ENCODE data around the gene MEMO1.
"Not testable (repeated sequence)": the region's sequence is repeated elsewhere in the genome, so short reads cannot be mapped to it uniquely, and the experiment has no call there.

The MEMO1 gene

DNA sequence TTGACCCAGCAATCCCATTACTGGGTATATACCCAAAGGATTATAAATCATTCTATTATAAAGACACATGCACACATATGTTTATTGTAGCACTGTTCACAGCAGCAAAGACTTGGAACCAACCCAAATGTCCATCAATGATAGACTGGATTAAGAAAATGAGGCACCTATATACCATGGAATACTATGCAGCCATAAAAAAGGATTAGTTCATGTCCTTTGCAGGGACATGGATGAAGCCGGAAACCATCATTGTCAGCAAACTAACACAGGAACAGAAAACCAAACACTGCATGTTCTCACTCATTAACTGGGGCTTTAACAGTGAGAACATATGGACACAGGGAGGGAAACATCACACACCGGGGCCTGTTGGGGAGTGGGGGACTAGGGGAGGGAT lies 110.7 kb downstream of the MEMO1 start:
- not testable (repeated sequence) for DNase-seq

DNA sequence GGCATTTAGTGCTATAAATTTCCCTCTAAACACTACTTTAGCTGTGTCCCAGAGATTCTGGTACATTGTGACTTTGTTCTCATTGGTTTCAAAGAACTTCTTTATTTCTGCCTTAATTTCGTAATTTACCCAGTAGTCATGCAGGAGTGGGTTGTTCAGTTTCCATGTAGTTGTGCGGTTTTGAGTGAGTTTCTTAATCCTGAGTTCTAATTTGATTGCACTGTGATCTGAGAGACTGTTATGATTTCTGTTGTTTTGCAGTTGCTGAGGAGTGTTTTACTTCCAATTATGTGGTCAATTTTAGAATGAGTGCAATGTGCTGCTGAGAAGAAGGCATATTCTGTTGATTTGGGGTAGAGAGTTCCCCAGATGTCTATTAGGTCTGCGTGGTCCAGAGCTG lies 112.5 kb downstream of the MEMO1 start:
- DNase-seq = not testable (repeated sequence)

DNA sequence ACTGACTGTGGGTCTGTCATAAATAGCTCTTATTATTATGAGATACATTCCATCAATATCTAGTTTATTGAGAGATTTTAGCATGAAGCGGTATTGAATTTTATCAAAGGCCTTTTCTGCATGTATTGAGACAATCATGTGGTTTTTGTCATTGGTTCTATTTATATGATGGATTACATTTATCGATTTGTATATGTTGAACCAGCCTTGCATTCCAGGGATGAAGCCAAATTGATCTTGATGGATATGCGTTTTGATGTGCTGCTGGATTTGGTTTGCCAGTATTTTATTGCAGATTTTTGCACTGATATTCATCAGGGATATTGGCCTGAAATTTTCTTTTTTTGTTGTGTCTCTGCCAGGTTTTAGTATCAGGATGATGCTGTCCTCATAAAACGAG lies 113.5 kb downstream of the MEMO1 start:
- not testable (repeated sequence) for DNase-seq

DNA sequence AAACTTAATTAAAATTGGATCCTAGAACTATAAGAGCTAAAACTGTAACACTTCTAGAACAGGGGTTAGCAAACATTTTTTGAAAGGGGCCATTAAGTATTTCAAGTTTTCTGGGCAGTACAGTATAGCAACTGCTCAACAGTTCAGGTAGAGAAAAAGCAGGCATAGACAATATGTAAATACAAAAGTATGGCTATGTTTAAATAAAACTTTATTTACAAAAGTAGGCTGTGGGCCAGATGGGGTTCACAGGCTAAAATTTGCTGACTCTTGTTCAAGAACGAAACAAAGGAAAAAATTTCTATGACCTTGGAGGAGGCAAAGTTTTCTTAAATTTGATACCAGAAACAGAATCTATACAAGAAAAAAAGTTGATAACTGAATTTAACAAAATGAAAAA lies 114.5 kb downstream of the MEMO1 start:
- no peak for DNase-seq

DNA sequence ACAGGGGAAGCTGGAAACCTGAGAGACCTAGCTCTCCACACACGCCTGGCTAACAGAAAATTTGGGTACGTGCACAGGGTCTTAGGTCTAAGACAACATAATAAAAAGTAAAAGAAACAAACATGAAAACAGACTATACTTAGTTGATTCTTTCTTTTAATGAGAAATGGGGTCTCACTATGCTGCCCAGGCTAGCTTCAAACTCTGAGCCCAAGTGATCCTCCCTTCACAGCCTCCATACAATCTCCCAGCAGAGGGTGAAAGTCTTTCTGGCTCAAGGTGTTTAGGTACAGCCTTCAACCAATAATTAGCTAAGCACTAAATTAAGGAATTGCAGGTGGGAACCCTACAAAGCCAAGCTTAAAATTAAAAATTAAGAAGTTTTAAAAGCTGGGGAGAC lies 116.2 kb downstream of the MEMO1 start:
- no peak for DNase-seq

DNA sequence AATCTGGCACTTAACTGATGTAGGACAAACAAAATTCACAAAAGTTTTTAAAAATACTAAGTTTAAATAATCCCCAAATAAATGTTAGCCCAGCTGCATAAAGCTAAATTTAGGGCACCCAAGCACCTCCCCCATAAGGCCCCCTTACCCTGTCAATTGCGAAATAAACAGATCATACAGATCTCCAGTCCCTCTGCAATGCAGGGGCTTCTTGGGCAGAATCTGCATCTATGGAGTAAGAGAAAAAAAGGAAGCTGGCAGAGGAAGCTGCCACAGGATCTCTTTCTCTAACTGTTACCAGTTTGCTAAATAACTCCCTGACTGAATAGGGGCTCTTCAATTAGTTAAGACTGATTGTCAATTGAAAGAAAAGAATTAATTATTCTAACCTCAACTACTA lies 117.7 kb downstream of the MEMO1 start:
- DNase-seq = no peak

DNA sequence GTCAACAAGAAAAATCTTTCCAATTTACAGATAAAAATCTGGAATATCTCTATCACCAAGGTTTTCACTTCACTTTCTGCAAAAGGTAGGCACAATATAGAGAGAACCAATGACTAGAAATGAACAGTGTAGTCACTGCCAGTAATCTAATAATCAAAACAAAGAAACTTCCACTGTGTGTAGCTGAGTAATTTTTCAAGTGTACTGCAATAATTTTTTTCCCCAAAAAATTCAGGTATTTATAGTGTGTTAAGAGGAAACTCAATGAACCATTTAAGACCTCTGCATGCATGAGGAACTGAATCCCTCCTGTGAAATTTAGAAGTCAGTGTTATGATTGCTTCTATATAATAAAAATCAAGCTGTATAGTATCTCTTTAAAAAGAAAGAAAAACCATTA lies 121.8 kb downstream of the MEMO1 start:
- no peak for DNase-seq

DNA sequence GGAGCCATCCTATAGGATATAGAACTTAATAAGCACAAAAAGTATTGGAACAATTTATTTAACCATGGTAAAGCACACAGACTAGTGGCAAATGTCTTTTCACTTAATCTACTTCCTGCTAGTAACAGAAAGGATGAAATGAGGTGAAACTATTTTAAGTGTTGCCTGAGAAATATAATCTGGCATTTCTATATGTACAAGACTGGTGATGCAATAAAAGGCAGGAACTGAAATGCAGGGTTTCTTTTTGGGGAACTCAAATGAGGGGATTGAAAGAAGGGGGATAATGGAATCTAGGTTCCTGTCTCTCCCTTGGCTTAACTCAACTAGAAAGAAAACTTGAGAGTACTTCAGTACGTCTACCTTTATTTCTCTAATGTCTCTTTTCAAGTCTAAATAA lies 122.3 kb downstream of the MEMO1 start:
- DNase-seq = no peak

DNA sequence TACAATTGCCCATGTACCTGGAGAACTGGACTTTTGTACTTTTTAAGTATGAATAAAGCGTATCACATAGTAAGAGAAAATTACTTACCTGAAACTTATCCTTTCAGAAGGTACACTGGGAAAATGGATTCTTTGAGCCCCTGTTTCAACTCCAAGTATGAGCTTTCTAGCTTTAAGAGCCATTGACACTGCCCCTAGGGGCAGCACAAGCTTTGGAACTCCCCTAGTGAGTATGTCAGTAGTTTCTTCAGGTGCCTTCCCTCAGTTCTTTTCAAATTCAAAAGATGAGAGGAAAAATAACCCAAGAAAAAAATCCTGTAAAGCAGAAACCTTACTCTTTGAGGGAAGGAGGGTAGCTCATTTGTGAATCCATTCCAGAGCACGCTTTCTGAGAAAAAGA lies 124.1 kb downstream of the MEMO1 start:
- DNase-seq = no peak

DNA sequence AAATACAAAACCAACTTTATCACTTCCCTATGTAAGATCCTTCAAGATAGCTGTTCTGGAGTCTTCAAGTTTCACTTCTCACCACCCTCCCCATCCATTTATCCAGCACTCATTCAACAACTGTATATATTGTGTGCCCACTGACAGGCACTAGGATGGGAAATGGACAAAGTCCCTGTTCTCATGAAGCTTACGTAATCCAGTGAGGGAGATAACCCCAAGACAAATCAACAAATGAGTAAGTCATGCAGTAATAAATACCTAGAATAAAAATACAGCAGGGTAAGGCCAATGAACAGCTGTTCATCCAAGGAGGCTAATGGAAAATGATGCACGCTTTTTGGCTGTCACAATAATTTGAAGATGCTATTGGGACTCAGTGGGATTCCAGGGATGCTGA lies 133.8 kb downstream of the MEMO1 start:
- DNase-seq = no peak

DNA sequence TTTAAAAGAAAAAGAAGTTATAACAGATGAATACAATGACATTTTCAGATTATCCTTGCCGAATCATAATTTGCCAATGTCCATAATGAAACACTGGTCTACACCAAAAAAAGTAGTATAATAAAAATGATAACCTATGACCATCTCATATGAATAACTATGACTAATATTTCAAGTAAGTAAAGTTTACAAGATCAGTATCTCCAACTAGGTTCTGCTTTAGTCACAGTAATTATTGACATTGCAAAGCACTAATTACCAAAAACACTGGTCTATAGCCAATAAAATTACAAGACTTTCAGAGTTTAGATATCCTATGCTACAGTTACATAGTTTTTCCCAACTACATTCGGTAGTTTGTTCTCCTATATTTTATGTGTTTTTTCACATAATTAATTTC lies 136.7 kb downstream of the MEMO1 start:
- no peak for DNase-seq

DNA sequence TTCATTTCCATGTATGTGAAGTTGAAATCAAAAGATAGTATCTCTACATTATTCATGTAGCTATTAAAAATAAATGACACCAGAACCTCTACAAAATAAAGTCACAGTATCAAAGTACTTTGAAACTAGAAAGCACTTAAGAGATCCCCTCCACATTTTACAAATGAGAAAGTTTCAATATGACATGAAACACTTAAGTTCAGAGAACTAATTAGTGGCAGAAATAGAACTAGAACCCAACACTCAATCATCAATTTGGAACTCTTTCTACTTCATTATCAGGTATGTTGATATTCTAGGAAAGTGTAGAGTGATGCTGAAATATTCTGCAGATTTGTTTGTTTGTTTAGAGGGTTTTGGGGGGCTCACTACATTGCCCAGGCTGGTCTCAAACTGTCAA lies 145.6 kb downstream of the MEMO1 start:
- no peak for DNase-seq

DNA sequence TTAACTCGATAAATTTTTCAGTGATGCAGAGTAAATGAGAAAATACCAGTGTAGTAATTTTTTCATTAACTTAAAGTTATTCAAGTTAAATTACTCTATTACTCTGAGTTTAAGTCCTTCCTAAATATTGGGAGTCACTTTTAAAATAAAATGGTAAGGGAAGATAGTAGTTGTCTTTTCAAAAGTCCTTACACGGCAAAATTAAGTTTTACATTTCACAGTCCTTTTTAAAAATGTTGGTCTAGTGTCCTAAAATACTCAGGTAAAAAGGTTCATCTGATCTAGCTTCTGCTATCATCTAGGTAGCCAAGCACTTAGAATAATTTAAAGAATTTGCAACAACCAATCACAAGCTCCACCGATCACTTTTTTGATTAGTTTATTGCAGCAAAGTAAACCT lies 146.9 kb downstream of the MEMO1 start:
- DNase-seq = no peak

DNA sequence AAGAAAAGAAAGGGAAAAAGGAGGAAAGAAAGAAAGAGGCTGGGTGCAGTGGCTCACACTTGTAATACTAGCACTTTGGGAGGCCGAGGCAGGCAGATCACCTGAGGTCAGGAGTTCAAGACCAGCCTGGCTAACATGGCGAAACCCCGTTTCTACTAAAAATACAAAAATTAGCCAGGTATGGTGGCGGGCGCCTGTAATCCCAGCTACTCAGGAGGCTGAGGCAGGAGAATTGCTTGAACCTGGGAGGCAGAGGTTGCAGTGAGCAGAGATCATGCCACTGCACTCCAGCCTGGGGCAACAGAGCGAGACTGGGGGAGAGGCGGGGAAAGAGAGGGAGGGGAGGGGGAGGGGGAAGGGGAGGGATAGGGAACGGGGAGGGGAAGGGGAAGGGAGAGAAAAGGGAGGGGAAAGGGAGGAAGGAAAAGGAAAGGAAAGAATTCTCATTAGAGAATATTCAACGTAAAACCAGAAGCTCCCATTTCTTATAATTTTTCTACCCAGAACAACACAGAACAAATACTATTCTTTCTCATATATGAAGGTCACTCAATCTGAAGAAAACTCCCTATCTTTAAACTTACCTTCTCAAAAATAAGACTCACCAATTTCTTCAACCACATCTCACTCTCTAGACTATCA lies 147.7 kb downstream of the MEMO1 start:
- DNase-seq = not testable (repeated sequence)

DNA sequence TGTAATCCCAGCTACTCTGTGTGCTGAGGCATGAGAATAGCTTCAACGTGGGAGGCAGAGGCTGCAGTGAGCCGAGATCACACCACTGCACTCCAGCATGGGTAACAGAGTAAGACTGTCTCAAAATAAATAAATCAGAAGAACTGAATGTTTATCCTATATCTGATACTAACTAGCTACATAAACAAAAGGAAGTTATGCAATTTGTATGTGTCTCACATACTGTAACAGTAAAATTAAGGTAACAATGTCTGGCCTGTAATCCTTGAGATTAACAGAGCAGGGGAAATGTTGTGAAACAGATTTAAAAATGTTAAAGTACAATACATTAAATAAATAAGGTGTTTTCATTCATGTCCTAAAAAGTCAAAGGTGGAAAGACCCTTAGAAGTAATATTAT lies 150.8 kb downstream of the MEMO1 start:
- no peak for DNase-seq

DNA sequence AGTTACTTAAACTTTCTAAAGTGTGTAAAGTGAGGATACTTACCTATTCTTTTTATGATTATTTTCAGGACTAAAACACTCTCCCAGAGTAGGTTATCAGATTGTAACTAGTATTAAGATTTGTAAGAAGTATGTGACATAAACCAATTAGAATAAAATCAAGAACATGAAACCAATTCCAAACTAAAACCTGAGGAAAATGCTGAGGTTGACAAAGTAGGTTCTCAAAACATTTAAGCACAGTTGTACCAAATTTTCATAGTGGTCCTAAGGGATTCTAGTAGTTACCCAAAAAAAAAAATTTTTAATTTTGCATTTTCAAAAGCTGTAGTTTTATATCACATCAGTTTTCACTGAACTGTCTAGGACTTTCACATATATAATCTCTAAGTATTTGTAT lies 157.3 kb downstream of the MEMO1 start:
- DNase-seq = no peak

DNA sequence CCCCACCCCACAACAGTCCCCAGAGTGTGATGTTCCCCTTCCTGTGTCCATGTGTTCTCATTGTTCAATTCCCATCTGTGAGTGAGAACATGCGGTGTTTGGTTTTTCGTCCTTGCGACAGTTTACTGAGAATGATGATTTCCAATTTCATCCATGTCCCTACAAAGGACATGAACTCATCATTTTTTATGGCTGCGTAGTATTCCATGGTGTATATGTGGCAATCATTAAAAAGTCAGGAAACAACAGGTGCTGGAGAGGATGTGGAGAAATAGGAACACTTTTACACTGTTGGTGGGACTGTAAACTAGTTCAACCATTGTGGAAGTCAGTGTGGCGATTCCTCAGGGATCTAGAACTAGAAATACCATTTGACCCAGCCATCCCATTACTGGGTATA lies 168.7 kb downstream of the MEMO1 start:
- not testable (repeated sequence) for DNase-seq

DNA sequence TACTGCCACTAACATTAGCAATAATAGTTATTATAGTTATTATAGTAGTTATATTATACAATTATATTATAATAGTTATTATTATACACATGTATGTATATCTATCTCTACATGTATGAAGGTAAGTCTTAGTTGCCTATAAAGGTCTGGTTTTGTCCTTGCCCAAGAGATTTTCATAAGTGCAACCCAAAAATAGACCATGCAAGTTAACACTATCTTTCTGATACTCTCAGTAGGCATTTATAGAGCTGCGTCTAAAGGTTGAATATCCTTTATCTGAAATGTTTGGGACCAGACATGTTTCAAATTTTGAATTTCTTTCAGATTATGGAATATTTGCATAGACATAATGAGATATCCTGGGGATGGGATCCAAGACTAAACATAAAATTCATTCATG lies 175.4 kb downstream of the MEMO1 start:
- no peak for DNase-seq

DNA sequence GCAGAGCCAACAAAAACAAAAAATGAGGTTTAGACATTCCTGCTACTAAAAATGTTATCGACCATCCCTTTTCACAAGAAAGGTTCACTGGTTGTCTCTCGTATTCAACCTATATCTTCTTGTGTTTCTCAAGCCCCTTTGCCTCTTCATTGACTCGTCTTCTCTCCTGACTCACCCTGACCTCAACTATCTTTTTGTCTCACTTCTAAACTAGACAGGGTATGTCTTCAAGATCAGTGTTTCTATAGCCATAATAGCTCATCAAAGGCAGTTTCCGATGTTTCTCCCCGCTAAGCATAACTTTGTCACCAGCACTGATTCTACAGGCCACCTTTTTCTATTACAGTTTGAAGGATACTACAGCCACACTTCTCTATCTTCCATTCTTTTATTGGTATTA lies 178.4 kb downstream of the MEMO1 start:
- no peak for DNase-seq

DNA sequence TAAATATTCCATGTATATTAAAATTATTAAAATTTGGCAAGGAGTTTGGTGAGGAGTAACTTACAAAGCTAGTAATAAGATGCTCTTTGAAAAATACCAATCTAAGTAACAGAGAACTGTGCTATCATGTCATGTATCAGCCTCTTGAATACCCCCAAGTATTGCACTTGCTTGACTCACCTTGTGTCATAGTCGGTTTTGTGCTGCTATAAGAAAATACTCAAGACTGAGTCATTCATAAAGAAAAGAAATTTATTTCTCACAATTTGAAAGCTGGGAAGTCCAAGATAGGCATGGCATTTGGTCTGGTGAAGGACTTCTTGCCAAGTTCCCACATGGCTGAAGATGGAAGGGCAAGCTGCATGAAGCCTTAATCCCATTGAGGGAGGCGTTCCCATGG lies 179.2 kb downstream of the MEMO1 start:
- DNase-seq = no peak

DNA sequence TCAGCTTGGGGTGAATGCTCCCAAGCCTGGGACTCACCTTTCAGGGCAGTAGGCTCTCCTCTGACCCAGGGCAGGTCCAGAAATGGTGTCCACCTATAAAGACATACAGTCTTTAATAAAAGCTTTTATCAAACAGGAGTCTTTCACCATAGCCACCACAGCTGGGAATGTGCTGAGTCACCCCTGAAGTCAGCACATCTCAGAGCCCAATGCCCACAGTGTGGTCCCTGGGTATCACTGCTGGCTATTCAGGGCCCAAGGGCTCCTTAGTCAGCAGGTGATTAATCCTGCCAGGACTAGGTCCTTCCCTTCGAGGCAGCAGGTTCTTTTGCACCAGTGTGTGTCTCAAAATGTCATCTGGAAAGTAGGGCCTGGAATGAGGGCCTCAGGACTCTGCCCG lies 181.9 kb downstream of the MEMO1 start:
- DNase-seq = no peak

DNA sequence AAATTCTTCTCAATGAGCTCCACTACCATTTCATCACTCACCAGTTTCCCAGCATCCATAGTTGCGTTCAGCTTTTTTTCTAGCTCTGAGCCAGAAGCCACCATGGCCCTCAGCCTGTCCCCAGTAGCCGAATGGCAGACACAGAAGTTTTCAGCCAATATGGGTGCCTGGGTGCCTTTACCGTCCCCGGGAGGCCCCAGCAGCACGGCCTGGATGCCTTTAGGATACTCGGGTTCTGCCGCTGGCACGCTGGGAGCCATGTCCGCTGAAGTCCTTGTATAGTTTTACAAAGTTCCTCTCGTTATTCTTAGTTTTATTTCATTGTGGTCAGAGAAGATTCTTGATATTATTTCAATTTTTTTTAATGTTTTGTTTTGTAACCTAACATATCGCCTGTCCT lies 187.2 kb downstream of the MEMO1 start:
- no peak for DNase-seq

DNA sequence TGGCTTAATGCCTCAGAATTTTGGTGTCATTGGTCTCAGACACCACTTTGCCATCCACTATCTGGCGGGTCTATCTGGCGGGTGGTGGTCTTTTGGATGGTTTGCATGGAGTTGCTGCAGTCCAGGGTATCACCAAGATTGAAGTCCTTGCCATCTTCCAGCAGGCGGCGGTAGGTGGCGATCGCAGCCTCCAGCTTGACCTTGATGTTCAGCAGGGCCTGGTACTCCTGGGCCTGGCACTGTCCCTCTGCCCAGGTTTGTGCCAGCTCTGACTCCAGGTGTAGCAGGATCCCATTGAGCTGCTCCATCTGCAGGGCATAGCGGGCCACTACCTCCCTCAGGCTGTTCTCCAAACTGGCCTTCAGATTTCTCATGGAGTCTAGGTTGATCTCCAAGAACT lies 188.2 kb downstream of the MEMO1 start:
- DNase-seq = no peak

Measured in activated CD4-positive, alpha-beta T cell treated with anti-CD3 and anti-CD28 coated beads, Interleukin-2, amount 50 U/mL, for 48 hours (primary cell).